ENCODE data around the gene PGM5. TPM values are rescaled to one million over a fixed set of nuclear protein-coding genes. Genes with fewer than 3 reads are reported as not detected.

The PGM5 gene
- total RNA-seq, 2 experiments from 2014 or later: not detected

- no peak for DNase-seq
- Mint-ChIP-seq H3K9me3 (peaks cover 12% of the 10 kb centered on the region), H3K4me1 (no peaks in the 10 kb centered on the region)
Measured at GRCh38 chr9:68489646-68490045, 133.2 kb downstream of the PGM5 start.

DNA sequence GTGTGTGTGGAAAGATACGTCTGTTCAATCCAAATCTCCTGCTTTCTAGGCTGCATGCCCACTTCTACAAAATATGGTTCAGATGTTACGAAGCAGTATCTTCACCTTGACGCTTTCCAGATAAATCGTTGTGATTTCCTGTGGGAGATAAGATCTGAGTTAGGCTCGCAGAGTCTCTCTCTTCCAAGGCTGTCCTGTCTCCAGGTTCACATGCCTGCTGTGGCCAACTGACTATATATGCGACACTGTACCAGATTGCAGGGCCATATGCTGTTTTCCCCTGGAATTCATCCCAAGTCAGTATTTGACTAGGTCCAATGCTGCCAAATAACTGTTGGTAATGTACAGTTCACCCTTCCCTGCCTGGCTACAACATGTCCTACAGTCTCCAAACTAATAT, 136.4 kb downstream of the PGM5 start:
- H3K36me3 Mint-ChIP-seq: no peaks in the 10 kb centered on the region
- H3K9me3 Mint-ChIP-seq: no peaks in the 10 kb centered on the region
- no peak for DNase-seq
- H3K4me3 Mint-ChIP-seq: no peak overlapping the region
- no peaks in the 10 kb centered on the region for H3K4me1 Mint-ChIP-seq
- peaks cover 19% of the 10 kb centered on the region for H3K27me3 Mint-ChIP-seq
- no peak overlapping the region for H3K27ac Mint-ChIP-seq

More at GRCh38 chr9:68489646-68490045, 133.2 kb downstream of the PGM5 start:
- Mint-ChIP-seq H3K27me3 (peaks cover 19% of the 10 kb centered on the region), H3K27ac (no peak overlapping the region), H3K4me3 (no peak overlapping the region), H3K36me3 (no peaks in the 10 kb centered on the region)

DNA sequence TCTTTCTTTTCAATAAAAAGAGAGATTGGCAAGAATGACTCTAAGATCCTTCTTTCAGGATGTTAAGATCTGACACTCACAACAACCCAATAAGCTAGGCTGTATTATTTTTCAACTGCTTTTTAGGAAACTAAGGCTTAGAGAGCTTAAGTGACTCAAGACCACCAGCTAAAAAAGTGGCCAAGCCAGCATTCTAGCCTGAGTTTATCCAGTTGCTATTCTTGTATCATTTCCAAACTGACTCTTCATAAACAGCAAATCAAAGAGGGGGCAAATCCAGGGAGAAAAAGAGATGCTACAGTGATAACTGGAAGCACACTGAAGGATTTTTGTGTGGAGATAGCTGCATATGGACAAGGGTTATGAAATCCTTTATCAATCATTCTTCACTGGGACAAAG, 137.1 kb downstream of the PGM5 start:
- H3K9me3 Mint-ChIP-seq: no peaks in the 10 kb centered on the region
- DNase-seq: no peak
- no peak overlapping the region for H3K4me3 Mint-ChIP-seq
- no peak overlapping the region for H3K27ac Mint-ChIP-seq
- no peaks in the 10 kb centered on the region for H3K36me3 Mint-ChIP-seq
- no peaks in the 10 kb centered on the region for H3K4me1 Mint-ChIP-seq
- H3K27me3 Mint-ChIP-seq: peaks cover 19% of the 10 kb centered on the region

DNA sequence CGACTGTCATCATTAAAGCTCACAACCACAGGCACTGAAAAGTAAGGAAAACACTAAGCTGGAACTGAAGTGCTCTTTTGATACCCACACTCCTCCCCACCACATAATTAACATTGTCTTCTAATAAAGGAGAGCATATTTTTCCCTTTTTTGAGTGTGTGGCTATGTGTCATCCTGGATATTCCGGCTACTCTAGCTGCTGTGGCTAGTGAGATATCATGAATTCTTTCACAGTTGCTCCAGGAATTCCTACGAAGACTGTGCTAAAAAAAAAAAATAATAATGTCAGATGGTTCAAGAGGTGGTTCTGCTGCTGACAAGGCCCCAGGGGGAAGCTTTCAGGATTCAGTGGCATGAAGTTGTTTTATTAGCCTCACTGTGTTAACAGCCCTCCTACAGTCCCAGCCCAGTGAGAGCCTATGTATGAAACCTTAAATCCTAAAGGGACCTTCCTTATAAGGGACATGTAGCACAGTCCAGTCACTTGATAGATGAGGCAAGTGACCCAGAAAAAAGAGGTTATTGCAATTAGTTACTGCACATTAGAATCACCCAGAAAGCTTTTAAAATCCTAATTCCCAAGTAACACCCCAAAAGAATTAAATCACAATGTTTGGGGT, 137.7 kb downstream of the PGM5 start:
- no peak overlapping the region for H3K27ac Mint-ChIP-seq
- H3K4me1 Mint-ChIP-seq: no peaks in the 10 kb centered on the region
- no peak for DNase-seq

GRCh38 chr9:68495247-68495646, 138.8 kb downstream of the PGM5 start:
- H3K36me3 Mint-ChIP-seq: no peaks in the 10 kb centered on the region
- DNase-seq: no peak
- no peak overlapping the region for H3K4me3 Mint-ChIP-seq
- no peaks in the 10 kb centered on the region for H3K4me1 Mint-ChIP-seq
- no peaks in the 10 kb centered on the region for H3K9me3 Mint-ChIP-seq
- H3K27me3 Mint-ChIP-seq: peaks cover 19% of the 10 kb centered on the region
- H3K27ac Mint-ChIP-seq: no peak overlapping the region

More for the DNA sequence above, 137.7 kb downstream of the PGM5 start:
- no peaks in the 10 kb centered on the region for H3K9me3 Mint-ChIP-seq
- H3K4me3 Mint-ChIP-seq: no peak overlapping the region
- peaks cover 19% of the 10 kb centered on the region for H3K27me3 Mint-ChIP-seq
- no peaks in the 10 kb centered on the region for H3K36me3 Mint-ChIP-seq

DNA sequence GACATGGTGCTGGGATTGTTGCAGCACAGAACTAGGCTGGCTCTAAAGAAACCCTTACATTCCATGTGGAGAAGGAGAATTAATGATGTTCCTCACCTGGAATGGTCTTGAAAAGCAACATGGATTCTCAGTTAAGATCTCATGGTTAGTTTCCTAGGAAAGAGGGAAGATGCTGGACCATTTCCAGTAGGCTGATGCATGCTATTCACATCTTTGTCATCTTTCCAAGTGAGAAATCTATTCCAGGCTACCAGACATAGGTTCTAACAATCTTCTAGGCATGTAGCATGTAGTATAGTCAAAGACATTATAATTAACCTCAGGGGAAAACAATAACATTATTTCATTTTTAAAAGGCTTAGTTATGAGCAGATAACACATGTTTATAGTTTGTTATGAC, 139.9 kb downstream of the PGM5 start:
- Mint-ChIP-seq H3K36me3 (no peaks in the 10 kb centered on the region), H3K27ac (no peak overlapping the region), H3K4me3 (no peak overlapping the region)

GRCh38 chr9:68497629-68498028, 141.2 kb downstream of the PGM5 start:
- Mint-ChIP-seq H3K27ac (no peak overlapping the region), H3K36me3 (no peaks in the 10 kb centered on the region), H3K4me1 (no peaks in the 10 kb centered on the region), H3K9me3 (no peaks in the 10 kb centered on the region), H3K4me3 (no peak overlapping the region), H3K27me3 (peaks cover 7% of the 10 kb centered on the region)
- DNase-seq: no peak

More for the DNA sequence above, 139.9 kb downstream of the PGM5 start:
- DNase-seq: no peak
- Mint-ChIP-seq H3K4me1 (no peaks in the 10 kb centered on the region), H3K9me3 (no peaks in the 10 kb centered on the region), H3K27me3 (peaks cover 19% of the 10 kb centered on the region)

DNA sequence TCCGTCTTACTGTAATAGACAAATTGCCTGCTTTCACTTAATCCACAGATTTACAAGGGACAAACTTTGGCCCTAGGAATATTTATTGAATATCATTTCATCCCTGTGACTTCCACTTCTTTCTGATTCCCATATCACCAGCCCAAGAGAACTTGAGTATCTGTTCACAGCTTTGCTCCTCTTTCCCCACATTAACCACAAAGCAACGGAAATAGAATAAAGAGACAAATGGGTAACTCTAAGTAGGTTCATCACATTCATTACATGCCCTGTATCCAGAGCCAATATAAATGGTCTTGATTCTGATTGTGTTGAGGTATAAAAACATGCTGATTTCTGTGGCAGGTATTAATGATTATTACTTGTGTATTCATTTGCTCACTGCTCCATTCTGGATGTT, 142.4 kb downstream of the PGM5 start:
- Mint-ChIP-seq H3K27me3 (no peaks in the 10 kb centered on the region), H3K4me1 (no peaks in the 10 kb centered on the region), H3K27ac (no peak overlapping the region), H3K9me3 (no peaks in the 10 kb centered on the region), H3K36me3 (no peaks in the 10 kb centered on the region), H3K4me3 (no peak overlapping the region)
- DNase-seq: no peak

GRCh38 chr9:68500457-68501381, 144.3 kb downstream of the PGM5 start:
- Mint-ChIP-seq H3K36me3 (no peaks in the 10 kb centered on the region), H3K27ac (no peak overlapping the region), H3K27me3 (no peaks in the 10 kb centered on the region), H3K4me3 (no peak overlapping the region), H3K4me1 (no peaks in the 10 kb centered on the region), H3K9me3 (no peaks in the 10 kb centered on the region)
- no peak for DNase-seq

- Mint-ChIP-seq H3K4me3 (no peak overlapping the region), H3K36me3 (no peaks in the 10 kb centered on the region), H3K27ac (no peak overlapping the region), H3K9me3 (no peaks in the 10 kb centered on the region), H3K27me3 (no peaks in the 10 kb centered on the region), H3K4me1 (no peaks in the 10 kb centered on the region)
- DNase-seq: no peak
Measured at GRCh38 chr9:68502279-68502678, 145.9 kb downstream of the PGM5 start.

- no peaks in the 10 kb centered on the region for H3K4me1 Mint-ChIP-seq
- H3K4me3 Mint-ChIP-seq: no peak overlapping the region
- H3K9me3 Mint-ChIP-seq: no peaks in the 10 kb centered on the region
- DNase-seq: no peak
- no peaks in the 10 kb centered on the region for H3K36me3 Mint-ChIP-seq
- peaks cover 5% of the 10 kb centered on the region for H3K27me3 Mint-ChIP-seq
- no peak overlapping the region for H3K27ac Mint-ChIP-seq
Measured at GRCh38 chr9:68505681-68506409, 149.4 kb downstream of the PGM5 start.

GRCh38 chr9:68506551-68506950, 150.1 kb downstream of the PGM5 start:
- H3K4me1 Mint-ChIP-seq: no peaks in the 10 kb centered on the region
- H3K36me3 Mint-ChIP-seq: no peaks in the 10 kb centered on the region
- DNase-seq: no peak
- H3K27ac Mint-ChIP-seq: no peak overlapping the region
- H3K9me3 Mint-ChIP-seq: no peaks in the 10 kb centered on the region
- H3K27me3 Mint-ChIP-seq: peaks cover 5% of the 10 kb centered on the region
- H3K4me3 Mint-ChIP-seq: no peak overlapping the region

DNA sequence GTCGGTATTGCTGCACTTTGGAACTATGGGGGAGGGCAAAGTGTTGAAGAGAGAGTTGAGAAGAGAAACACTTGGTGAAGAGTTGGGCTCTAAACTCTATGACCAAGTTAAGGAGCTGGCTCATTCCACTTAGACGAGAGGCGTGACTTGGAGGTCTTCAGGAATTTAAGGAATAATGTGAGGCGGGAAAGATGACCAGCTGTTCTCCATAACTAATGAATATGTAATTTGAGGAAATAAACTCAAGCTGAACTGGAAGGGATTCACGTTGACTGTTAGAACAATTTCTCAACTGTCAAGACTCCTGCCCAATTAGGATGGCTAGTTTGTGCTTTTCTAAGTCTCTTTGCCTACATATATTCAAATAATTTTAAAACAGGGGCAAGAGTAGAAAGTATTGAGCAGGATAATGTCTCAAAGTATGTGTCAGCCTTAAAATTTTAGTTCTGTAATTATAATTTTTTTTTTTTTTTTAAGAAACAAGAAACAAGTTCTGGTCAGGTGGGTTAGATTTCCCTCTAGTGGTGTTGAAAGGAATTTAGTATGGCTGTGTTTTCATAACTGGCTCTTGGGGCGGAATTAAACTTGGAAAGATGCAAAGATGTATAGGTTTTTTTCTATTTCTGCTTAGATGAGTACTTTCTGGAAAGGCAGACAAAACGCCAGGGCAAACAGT, 150.9 kb downstream of the PGM5 start:
- Mint-ChIP-seq H3K9me3 (no peaks in the 10 kb centered on the region), H3K27ac (no peak overlapping the region), H3K27me3 (peaks cover 5% of the 10 kb centered on the region), H3K36me3 (no peaks in the 10 kb centered on the region), H3K4me3 (no peak overlapping the region), H3K4me1 (no peaks in the 10 kb centered on the region)
- DNase-seq: no peak

GRCh38 chr9:68507806-68508145, 151.4 kb downstream of the PGM5 start:
- H3K27ac Mint-ChIP-seq: no peak overlapping the region
- peaks cover 5% of the 10 kb centered on the region for H3K27me3 Mint-ChIP-seq
- DNase-seq: no peak
- no peaks in the 10 kb centered on the region for H3K4me1 Mint-ChIP-seq
- no peak overlapping the region for H3K4me3 Mint-ChIP-seq
- no peaks in the 10 kb centered on the region for H3K9me3 Mint-ChIP-seq
- no peaks in the 10 kb centered on the region for H3K36me3 Mint-ChIP-seq

GRCh38 chr9:68508547-68508946, 152.1 kb downstream of the PGM5 start:
- Mint-ChIP-seq H3K4me1 (no peaks in the 10 kb centered on the region), H3K27me3 (peaks cover 5% of the 10 kb centered on the region), H3K4me3 (no peak overlapping the region), H3K27ac (no peak overlapping the region), H3K9me3 (no peaks in the 10 kb centered on the region), H3K36me3 (no peaks in the 10 kb centered on the region)
- no peak for DNase-seq

Data from activated naive CD8-positive, alpha-beta T cell treated with anti-CD3 and anti-CD28 coated beads for 36 hours (primary cell).